Colonic mucosa (tissue), 4 donors: Measurements from ENCODE around the gene TGFB1I1. TPM values are rescaled to one million over a fixed set of nuclear protein-coding genes. Genes with fewer than 3 reads are reported as not detected.
"Not testable (repeated sequence)": the region's sequence is repeated elsewhere in the genome, so short reads cannot be mapped to it uniquely, and the experiment has no call there.

Experiments used
- DNase-seq: peaks from one replicate; pipeline ENCODE4 v3.0.0-alpha.2; 2020
- H3K27ac ChIP-seq: fragments of 200-600 bp; one replicate; pipeline ENCODE4 v1.8.0; 2021
- H3K27me3 ChIP-seq: fragments of 200-600 bp; one replicate; pipeline ENCODE4 v1.8.0; 2021
- H3K36me3 ChIP-seq: fragments of 200-600 bp; one replicate; pipeline ENCODE4 v1.8.0; 2021
- H3K4me1 ChIP-seq: fragments of 200-600 bp; one replicate; pipeline ENCODE4 v1.8.0; 2021; ENCODE audit warnings: mild to moderate bottlenecking
- H3K4me3 ChIP-seq: fragments of 200-600 bp; one replicate; pipeline ENCODE4 v1.8.0; 2021
- H3K9ac ChIP-seq, 2 donors: one replicate each; pipeline ENCODE4 v1.7.0; 2013; ENCODE audit warnings: control low read depth in 2 of 2, low read depth in 2 of 2, low read length in 2 of 2
- H3K9me3 ChIP-seq: fragments of 200-600 bp; one replicate; pipeline ENCODE4 v1.8.0; 2021
- intact Hi-C: fragments of 100-400 bp; cut with DNase I; formaldehyde crosslinking; loops from one replicate; pipeline ENCODE4 v1.14.1; 2022
- total RNA-seq, 2 donors: library from RNA; stranded (reverse); fragmentation: NEBNext Ultra II Directional in 1 of 2; extraction: Animal tissue kit (Norgen Biotek cat#: 25700) in 1 of 2; gene quantifications; one replicate each; pipeline ENCODE4 v1.2.1, GENCODE V29; 2021
- TF ChIP-seq, protein P1 (sequence below): fragments of 200-600 bp; IDR thresholded peaks from one replicate; pipeline ENCODE4 v1.8.0; 2022; ENCODE audit warnings: antibody characterized with exemption, mild to moderate bottlenecking
- donor health status: healthy.
- donor health status: DM: no; HTN: no; CAD: no.
- donor health status: DM: no; HTN: no; CAD: no.

TGFB1I1 gene
- total RNA-seq, 2 donors from 2014 or later = 10.9 to 34.2 TPM

DNA sequence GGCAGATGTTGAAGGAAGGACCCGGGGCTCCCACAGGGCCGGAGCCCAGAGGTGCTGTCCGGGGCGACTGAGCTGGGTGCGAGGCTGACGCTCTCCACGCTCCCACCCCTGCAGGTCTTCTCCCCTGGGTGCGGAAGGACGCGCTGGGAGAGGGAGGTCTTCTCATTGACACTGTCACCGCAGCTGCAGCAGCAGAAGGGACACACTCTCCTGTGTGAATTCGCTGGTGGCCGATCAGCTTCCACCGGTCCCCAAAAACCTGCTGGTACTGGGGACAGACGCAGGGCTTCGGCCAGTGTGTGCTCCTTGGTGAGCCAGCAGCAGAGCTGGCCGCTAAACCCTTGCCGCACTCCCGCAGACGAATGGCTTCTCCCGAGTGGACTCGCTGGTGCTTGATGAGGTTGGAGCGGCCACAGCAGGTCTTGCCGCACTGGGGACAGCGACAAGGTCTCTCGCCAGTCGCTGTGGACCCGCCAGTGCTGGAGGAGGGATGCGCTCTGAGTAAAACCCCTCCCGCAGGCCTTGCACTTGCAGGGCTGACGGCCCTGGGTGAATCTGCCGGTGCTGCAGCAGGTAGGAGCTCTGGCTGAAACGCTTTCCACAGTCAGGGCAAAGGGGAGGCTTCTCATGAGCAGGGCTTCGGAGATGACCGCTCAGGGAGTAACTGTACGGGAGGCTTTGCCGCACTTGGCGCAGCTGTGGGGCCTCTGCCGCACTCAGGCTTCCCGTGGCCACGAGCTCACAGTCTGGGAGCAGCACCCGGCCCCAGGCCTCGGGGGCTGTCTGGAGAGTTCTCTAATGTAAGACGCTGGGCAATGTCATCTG lies 35.5 kb upstream of the TGFB1I1 start:
- Histone ChIP-seq H3K27me3 (no peaks in the 10 kb centered on the region), H3K27ac (no peak overlapping the region), H3K4me1 (no peaks in the 10 kb centered on the region), H3K36me3 (no peaks in the 10 kb centered on the region), H3K4me3 (no peak overlapping the region), H3K9ac (no peak overlapping the region), H3K9me3 (no peaks in the 10 kb centered on the region)
- intact Hi-C loops = no loop called here
- DNase-seq = no peak
- TF ChIP-seq, protein P1, sequence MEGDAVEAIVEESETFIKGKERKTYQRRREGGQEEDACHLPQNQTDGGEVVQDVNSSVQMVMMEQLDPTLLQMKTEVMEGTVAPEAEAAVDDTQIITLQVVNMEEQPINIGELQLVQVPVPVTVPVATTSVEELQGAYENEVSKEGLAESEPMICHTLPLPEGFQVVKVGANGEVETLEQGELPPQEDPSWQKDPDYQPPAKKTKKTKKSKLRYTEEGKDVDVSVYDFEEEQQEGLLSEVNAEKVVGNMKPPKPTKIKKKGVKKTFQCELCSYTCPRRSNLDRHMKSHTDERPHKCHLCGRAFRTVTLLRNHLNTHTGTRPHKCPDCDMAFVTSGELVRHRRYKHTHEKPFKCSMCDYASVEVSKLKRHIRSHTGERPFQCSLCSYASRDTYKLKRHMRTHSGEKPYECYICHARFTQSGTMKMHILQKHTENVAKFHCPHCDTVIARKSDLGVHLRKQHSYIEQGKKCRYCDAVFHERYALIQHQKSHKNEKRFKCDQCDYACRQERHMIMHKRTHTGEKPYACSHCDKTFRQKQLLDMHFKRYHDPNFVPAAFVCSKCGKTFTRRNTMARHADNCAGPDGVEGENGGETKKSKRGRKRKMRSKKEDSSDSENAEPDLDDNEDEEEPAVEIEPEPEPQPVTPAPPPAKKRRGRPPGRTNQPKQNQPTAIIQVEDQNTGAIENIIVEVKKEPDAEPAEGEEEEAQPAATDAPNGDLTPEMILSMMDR = no peak

DNA sequence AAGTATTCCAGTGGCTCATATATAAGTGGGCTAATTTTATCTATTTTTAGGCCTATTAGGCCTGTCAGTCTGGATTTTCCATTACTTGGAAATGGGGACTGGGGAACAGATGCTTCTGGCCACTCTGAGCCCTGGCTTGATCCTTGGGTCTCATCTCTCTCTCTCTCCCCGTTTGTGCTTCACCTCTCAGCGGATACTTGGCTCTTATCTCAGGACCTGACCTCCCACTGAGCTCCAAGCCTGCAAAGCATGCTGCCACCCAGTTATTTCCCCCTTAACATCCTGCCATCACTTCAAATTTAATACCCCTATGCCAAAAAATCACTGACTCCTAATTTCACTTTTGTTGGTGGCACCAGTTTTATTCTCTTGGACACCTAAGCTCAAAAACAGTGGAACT lies 33.5 kb upstream of the TGFB1I1 start:
- DNase-seq = no peak
- TF ChIP-seq, protein P1 = no peak
- no peak overlapping the region for H3K9ac ChIP-seq
- no peak overlapping the region for H3K27ac ChIP-seq
- no peaks in the 10 kb centered on the region for H3K27me3 ChIP-seq
- no peaks in the 10 kb centered on the region for H3K36me3 ChIP-seq
- H3K4me1 ChIP-seq = no peaks in the 10 kb centered on the region
- intact Hi-C loops = no loop called here
- no peak overlapping the region for H3K4me3 ChIP-seq
- H3K9me3 ChIP-seq = no peaks in the 10 kb centered on the region

DNA sequence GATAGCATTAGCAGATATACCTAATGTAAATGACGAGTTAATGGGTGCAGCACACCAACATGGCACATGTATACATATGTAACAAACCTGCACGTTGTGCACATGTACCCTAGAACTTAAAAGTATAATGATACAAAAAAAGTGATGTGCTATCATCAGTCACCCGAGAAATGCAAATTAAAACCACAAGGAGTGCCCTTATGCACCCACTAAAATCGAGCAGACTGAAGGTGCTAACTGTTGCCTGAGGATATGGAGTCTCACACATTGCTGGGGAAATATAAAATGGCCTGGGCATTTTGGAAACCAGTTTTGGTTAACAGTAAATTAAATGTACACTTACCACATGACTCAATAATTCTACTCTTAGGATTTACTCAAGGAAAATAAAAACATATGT lies 32.9 kb upstream of the TGFB1I1 start:
- H3K9ac ChIP-seq, H3K4me1 ChIP-seq, H3K4me3 ChIP-seq, DNase-seq, H3K27ac ChIP-seq, H3K36me3 ChIP-seq, H3K9me3 ChIP-seq, H3K27me3 ChIP-seq, intact Hi-C loops: not testable (repeated sequence)

DNA sequence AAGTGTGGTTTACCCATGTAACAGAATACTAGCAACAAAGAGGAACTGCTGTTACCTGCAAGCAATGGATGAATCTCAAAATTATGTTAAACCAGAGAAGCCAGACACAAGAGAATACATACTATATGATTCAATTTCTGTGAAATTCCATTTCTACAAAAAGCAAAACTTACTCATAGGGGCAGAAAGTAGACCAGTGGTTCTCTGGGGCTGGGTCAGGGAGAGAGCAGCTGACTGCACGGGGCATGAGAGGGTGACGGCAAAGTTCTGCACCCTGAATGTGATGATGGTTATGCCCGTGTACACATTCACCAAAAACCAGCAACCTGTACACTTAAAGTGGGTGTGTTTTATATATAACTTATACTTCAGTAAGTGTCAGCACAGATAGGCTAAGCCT lies 32.4 kb upstream of the TGFB1I1 start:
- H3K4me3 ChIP-seq = no peak overlapping the region
- H3K27ac ChIP-seq = no peak overlapping the region
- no peaks in the 10 kb centered on the region for H3K36me3 ChIP-seq
- no peaks in the 10 kb centered on the region for H3K4me1 ChIP-seq
- H3K9ac ChIP-seq = no peak overlapping the region
- intact Hi-C loops = no loop called here
- TF ChIP-seq, protein P1 = no peak
- no peak for DNase-seq
- no peaks in the 10 kb centered on the region for H3K27me3 ChIP-seq
- H3K9me3 ChIP-seq = no peaks in the 10 kb centered on the region

DNA sequence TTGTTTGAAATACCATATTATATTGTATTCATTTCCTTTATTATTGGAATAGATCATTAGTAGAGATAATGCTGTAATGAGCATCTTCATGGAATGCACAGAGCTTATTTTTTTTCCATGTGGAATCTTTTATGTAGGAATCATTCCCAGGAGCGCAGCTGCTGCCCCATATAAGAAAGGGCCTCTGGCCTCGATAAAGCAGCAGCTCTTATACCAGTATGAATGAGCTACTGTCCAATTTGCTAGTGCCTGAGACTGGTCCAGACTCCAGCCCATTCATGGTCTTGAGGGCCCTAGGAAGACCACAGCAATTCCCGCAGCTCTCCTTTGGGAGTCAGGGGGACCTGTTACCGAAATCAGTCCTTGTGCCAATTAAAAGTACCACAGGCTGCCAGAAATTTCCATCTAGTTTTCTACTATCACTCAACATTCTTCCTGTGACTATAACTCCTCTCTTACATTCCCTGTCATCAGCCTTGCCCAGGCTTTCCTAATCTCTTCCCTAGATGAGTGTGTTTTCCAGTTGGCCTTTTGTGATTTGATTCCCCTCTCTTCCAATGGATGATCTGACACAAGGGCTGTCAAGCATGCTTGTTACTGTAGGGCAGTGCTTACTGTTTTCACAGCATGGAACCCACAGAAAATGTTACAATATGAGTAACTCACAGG lies 31.3 kb upstream of the TGFB1I1 start:
- H3K4me3 ChIP-seq = no peak overlapping the region
- H3K27me3 ChIP-seq = no peaks in the 10 kb centered on the region
- no peaks in the 10 kb centered on the region for H3K36me3 ChIP-seq
- no peak overlapping the region for H3K27ac ChIP-seq
- H3K9me3 ChIP-seq = no peaks in the 10 kb centered on the region
- no peak overlapping the region for H3K9ac ChIP-seq
- TF ChIP-seq, protein P1 = no peak
- intact Hi-C loops = loop anchor here (5.0 kb wide), 1 partner anchor 458 kb away; no protein-coding TSS in a partner anchor
- no peaks in the 10 kb centered on the region for H3K4me1 ChIP-seq
- DNase-seq = no peak

DNA sequence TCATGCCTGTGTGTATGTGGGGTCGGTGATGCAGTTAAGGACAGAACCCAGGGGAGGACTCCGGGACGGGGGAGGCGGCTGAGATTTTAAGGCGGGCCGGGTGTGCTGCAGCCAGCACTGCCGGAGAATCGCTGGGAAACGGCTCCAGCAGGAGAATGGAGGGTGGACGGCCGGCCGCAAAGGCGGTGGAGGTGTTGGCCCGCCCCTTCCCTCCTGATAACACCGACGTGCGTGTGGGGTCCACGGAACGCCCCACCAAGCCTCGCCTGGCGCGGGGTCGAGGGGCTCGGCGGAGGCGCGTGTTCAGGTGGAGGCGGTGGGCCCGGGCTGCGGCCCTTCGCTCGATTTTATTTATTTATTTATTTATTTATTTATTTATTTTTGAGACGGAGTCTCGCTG lies 30.0 kb upstream of the TGFB1I1 start:
- DNase-seq = no peak
- peak overlapping the region in 1 of 2 donors; percentile 12 for H3K9ac ChIP-seq
- H3K27me3 ChIP-seq = no peaks in the 10 kb centered on the region
- TF ChIP-seq, protein P1 = no peak
- no peaks in the 10 kb centered on the region for H3K9me3 ChIP-seq
- no peaks in the 10 kb centered on the region for H3K36me3 ChIP-seq
- intact Hi-C loops = loop anchor here (5.0 kb wide), 1 partner anchor 460 kb away; no protein-coding TSS in a partner anchor
- H3K4me3 ChIP-seq = peak overlapping the region; percentile 84
- H3K4me1 ChIP-seq = no peaks in the 10 kb centered on the region
- H3K27ac ChIP-seq = peak overlapping the region; percentile 73

DNA sequence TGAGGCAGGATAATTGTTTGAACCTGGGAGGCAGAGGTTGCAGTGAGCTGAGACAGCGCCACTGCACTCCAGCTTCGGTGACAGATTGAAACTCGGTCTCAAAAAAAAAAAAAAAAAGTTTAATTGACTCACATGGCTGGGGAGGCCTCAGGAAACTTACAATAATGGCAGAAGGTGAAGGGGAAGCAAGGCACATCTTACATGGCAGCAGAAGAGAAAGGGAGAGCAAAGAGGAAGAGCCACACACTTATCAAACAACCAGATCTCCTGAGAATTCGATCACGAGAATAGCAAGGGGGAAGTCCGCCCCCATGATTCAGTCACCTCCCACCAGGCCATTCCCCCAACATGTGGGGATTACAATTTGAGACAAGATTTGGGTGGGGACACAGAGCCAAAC lies 26.0 kb upstream of the TGFB1I1 start:
- H3K9me3 ChIP-seq, intact Hi-C loops: not testable (repeated sequence)

More for the DNA sequence above, 26.0 kb upstream of the TGFB1I1 start:
- not testable (repeated sequence) for H3K27ac ChIP-seq, H3K4me3 ChIP-seq, H3K36me3 ChIP-seq, DNase-seq, H3K4me1 ChIP-seq, H3K27me3 ChIP-seq, H3K9ac ChIP-seq
